ENCODE results near the gene ARGLU1.

ARGLU1 gene

GRCh38 chr13:106593132-106593531 lies 25.2 kb upstream of the ARGLU1 start:
- Histone ChIP-seq H3K9me3 (ENCODE audit: control insufficient read depth, insufficient read depth, low read length) (no peaks in the 10 kb centered on the region), H3K27me3 (ENCODE audit: control insufficient read depth, low read length) (no peaks in the 10 kb centered on the region), H3K4me2 (ENCODE audit: low read length) (no peak overlapping the region), H3K27ac (ENCODE audit: low read depth, low read length) (no peak overlapping the region), H3F3A (ENCODE audit: control insufficient read depth, insufficient read depth) (no peaks in the 10 kb centered on the region), H3K4me1 (ENCODE audit: control insufficient read depth, low read length) (no peaks in the 10 kb centered on the region), H4K20me1 (ENCODE audit: control insufficient read depth, insufficient read depth, low read depth, low read length) (no peaks in the 10 kb centered on the region), H3K36me3 (ENCODE audit: control insufficient read depth, low read length) (no peaks in the 10 kb centered on the region), H3K4me3 (ENCODE audit: low read length) (no peak overlapping the region), H3K9me2 (replicated peaks; ENCODE audit: control insufficient read depth, low read length) (no peaks in the 10 kb centered on the region), H3K79me2 (ENCODE audit: control insufficient read depth, low read length) (no peaks in the 10 kb centered on the region)
- no peak for TF ChIP-seq EZH2phosphoT487 (IDR thresholded peaks at IDR 0.05; ENCODE audit: borderline replicate concordance, low read length)
- no peak for TF ChIP-seq CTCF (IDR thresholded peaks at IDR 0.05; ENCODE audit: low read depth, low read length, poor library complexity, severe bottlenecking)

GRCh38 chr13:106591299-106591698 lies 23.4 kb upstream of the ARGLU1 start:
- Histone ChIP-seq H3K4me3 (ENCODE audit: low read length) (no peak overlapping the region), H3K27ac (ENCODE audit: low read depth, low read length) (no peak overlapping the region), H3K36me3 (ENCODE audit: control insufficient read depth, low read length) (no peaks in the 10 kb centered on the region), H3K4me1 (ENCODE audit: control insufficient read depth, low read length) (no peaks in the 10 kb centered on the region), H3K4me2 (ENCODE audit: low read length) (no peak overlapping the region), H4K20me1 (ENCODE audit: control insufficient read depth, insufficient read depth, low read depth, low read length) (no peaks in the 10 kb centered on the region), H3F3A (ENCODE audit: control insufficient read depth, insufficient read depth) (no peaks in the 10 kb centered on the region), H3K27me3 (ENCODE audit: control insufficient read depth, low read length) (no peaks in the 10 kb centered on the region), H3K9me3 (ENCODE audit: control insufficient read depth, insufficient read depth, low read length) (peaks cover 7% of the 10 kb centered on the region; the same call in 1 of the 2 replicates), H3K79me2 (ENCODE audit: control insufficient read depth, low read length) (no peaks in the 10 kb centered on the region), H3K9me2 (replicated peaks; ENCODE audit: control insufficient read depth, low read length) (no peaks in the 10 kb centered on the region)
- TF ChIP-seq CTCF (IDR thresholded peaks at IDR 0.05; ENCODE audit: low read depth, low read length, poor library complexity, severe bottlenecking) (no peak), EZH2phosphoT487 (IDR thresholded peaks at IDR 0.05; ENCODE audit: borderline replicate concordance, low read length) (no peak)

- no peaks in the 10 kb centered on the region for H3K36me3 ChIP-seq (ENCODE audit: control insufficient read depth, low read length)
Observed at GRCh38 chr13:106589716-106590115, 21.8 kb upstream of the ARGLU1 start.

More at GRCh38 chr13:106589716-106590115, 21.8 kb upstream of the ARGLU1 start:
- no peak for TF ChIP-seq CTCF (IDR thresholded peaks at IDR 0.05; ENCODE audit: low read depth, low read length, poor library complexity, severe bottlenecking)
- no peak for TF ChIP-seq EZH2phosphoT487 (IDR thresholded peaks at IDR 0.05; ENCODE audit: borderline replicate concordance, low read length)
- Histone ChIP-seq H3K4me2 (ENCODE audit: low read length) (no peak overlapping the region), H3K4me3 (ENCODE audit: low read length) (no peak overlapping the region), H3K27ac (ENCODE audit: low read depth, low read length) (no peak overlapping the region), H3K9me2 (replicated peaks; ENCODE audit: control insufficient read depth, low read length) (no peaks in the 10 kb centered on the region), H3F3A (ENCODE audit: control insufficient read depth, insufficient read depth) (no peaks in the 10 kb centered on the region), H3K27me3 (ENCODE audit: control insufficient read depth, low read length) (no peaks in the 10 kb centered on the region), H3K4me1 (ENCODE audit: control insufficient read depth, low read length) (no peaks in the 10 kb centered on the region), H3K9me3 (ENCODE audit: control insufficient read depth, insufficient read depth, low read length) (peaks cover 21% of the 10 kb centered on the region), H4K20me1 (ENCODE audit: control insufficient read depth, insufficient read depth, low read depth, low read length) (no peaks in the 10 kb centered on the region), H3K79me2 (ENCODE audit: control insufficient read depth, low read length) (no peaks in the 10 kb centered on the region)

Measured in DOHH2 (cell line).